ENCODE results near the gene FSTL3.
"Not testable (repeated sequence)": the region's sequence is repeated elsewhere in the genome, so short reads cannot be mapped to it uniquely, and the experiment has no call there.

The FSTL3 gene

DNA sequence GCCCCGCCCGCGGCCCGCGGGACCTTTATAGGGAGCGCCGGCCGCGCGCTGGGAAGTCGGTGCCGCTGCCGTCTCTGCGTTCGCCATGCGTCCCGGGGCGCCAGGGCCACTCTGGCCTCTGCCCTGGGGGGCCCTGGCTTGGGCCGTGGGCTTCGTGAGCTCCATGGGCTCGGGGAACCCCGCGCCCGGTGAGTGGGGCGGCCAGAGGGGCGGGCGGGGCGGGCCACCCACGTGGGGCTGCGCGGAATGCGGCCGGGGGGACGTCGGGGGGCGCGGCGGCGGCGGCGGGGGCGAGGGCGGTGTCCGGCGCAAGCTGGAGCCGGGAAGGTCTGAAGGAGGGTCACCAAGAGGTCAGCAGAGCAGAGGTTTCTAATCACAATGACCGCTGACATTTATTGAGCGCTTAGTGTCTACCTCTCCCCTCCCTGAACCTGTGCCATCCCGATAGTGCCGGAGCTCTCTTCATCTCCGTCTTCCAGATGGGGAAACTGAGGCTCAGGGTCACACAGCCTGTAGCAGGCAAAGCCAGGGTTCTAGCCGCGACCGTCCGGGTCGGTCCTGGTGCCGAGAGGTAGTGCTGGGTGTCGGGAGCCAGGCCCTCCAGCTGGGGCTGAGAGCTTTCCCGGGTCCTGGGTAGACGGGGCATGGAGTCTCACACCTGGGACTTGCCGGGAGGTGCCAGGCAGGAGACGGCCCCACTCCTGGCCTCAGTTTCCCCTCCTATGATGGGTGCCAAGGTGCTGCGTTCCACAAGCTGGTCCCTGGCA lies at the start of gene FSTL3:
Gene FSTL3, plus strand, starts transcription at position 54 of the 767 bp plus-strand sequence. Its CDS starts 32 bp downstream, at position 86.
- no peak for DNase-seq

DNA sequence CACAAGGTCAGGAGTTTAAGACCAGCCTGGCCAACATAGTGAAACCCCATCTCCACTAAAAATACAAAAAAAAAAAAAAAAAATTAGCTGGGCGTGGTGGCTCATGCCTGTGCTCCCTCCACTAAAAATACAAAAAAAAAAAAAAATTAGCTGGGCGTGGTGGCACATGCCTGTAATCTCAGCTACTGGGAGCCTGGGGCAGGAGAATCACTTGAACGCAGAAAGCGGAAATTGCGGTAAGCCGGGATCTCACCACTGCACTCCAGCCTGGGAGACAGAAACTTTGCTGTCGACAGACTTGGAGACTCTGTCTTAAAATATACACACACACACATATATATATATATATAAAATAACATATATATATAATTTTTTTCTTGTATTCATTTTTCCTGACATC lies 49.6 kb upstream of the FSTL3 start:
- not testable (repeated sequence) for DNase-seq

DNA sequence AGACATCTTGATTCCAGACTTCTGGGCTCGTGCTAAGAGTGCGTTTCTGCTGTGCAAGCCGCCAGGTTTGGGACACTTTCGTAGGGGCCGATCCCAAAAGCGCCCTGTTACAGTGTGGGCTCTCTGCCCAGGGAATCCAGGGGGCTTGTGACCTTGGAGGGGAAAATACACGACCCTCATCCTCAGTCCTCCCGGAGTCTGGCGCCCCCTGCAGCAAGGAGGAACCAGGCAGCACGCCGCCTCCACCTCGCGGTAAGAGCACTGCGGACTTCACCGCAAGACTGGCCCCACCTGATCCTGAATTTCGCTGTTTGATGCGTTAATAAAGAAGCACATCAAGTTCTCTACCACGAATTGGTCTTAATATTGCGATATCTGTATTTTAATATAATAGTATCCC lies 48.0 kb upstream of the FSTL3 start:
- no peak for DNase-seq

DNA sequence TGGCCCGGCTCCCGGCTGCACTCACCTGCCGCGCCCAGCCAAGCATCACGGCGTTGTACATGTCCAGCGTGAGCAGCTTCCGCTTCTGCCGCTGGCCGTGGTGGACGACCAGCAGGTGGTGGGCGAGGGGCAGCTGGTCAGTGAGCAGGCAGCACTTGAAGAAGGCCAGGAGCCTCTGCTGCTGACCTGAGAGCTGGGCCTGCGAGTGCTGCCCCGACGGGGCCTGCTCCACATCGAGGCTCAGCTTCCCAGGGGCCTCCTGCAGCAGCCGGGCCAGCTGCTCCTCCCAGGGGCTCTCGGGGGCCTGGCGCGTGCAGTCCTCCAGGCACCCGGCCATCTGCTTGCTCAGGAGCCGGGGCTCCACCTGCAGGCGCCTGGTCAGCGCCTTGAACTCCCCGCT lies 46.7 kb upstream of the FSTL3 start:
- not testable (repeated sequence) for DNase-seq

DNA sequence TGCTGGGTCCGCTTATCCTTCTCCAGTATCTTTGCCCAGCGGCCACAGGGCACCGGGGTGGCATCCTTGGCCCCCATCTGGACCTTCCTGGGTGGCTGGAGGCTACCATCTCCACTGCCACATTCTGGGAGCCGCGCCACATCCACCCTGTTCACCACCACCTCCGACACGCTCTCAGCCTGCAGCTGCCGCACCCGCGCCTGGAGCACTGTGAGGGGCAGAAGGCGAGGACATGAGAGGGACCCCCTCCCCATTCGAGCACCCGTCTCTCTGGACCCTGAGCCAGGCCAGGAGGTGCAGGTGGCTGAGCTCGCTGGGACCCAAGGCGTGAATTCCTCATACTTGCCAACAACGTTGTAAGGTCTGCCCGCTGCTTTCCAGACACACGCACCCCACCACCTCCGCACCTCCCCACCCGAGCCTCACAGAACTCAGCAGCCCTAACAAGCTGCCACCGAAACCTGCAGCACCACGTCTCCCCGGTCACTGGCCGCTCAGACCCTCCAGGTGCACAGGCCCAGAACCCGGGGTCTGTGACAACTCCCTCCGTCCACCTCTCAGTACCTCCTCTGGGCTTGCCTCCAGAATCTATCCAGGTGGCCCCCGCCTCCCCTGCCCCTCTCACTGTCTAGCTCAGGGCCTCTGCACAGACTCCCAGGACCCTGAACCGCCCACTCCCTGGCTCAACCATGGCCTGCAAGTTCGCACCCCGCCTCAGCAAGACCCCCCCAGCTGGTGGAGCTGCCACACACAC lies 46.1 kb upstream of the FSTL3 start:
- DNase-seq, result no peak

DNA sequence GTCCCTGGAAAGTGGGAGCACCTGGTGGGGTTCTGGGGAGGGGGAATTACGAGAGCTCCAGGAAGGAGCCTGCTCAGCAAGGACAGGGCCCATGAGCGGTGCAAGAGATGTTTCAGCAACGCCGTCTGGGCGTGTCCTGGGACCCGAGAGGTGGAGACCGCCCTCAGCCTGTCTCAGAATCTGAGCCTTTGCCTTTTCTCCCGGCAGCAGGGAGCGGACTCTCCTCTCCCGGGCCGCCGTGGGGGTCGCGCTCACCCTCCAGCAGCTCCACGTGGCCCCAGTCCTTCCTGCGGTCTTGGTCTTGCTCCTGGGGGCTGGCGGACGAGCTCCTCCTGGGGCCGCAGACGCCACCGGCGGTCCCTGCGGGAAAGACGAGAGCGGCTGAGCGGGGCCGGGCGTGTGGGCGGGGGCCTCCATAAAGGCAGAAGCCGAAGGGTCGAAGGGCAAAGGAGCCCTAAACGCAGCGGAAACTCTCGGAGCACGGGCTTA lies 43.6 kb upstream of the FSTL3 start:
- DNase-seq, result peak; percentile 26

DNA sequence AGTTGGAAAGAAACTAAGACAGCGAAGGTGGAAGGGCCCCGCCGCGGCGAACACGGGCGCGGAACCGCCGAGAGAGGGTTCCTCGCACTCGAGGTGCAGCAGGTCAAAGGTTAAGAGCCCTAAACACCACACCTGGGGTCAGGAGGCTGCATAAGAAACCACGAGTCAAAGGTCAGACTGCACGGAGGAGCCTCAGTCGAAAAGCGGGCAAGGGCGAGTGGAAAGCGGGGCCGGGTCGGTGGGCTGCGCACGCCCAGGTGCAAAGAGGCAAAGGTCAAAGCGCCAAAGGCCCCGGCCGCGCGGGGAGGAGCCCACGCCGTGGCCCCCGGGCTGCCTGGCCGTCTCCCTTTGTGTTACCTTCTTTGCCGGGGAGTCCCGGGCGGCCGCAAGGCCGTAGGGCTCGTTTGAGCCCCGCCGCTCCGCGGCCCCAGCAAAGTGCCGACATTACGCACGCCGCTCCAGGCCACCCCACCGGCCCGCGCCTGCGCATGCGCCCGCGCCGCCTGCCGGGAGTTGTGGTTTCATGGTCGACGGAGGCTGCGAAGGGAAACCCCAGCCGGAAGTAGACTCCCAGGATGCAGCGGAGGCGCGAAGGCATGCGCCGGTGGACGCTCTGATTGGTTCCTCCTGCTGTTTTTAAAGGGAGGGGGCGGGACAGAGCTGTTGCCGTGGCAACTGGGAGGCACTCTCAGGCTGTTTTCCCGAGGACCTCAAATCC lies 43.0 kb upstream of the FSTL3 start, which contains the start of gene POLRMT:
Gene POLRMT, minus strand, starts transcription at position 470 of the 718 bp plus-strand sequence. Its CDS starts 25 bp downstream, at position 445.
- DNase-seq, result peak; percentile 93

DNA sequence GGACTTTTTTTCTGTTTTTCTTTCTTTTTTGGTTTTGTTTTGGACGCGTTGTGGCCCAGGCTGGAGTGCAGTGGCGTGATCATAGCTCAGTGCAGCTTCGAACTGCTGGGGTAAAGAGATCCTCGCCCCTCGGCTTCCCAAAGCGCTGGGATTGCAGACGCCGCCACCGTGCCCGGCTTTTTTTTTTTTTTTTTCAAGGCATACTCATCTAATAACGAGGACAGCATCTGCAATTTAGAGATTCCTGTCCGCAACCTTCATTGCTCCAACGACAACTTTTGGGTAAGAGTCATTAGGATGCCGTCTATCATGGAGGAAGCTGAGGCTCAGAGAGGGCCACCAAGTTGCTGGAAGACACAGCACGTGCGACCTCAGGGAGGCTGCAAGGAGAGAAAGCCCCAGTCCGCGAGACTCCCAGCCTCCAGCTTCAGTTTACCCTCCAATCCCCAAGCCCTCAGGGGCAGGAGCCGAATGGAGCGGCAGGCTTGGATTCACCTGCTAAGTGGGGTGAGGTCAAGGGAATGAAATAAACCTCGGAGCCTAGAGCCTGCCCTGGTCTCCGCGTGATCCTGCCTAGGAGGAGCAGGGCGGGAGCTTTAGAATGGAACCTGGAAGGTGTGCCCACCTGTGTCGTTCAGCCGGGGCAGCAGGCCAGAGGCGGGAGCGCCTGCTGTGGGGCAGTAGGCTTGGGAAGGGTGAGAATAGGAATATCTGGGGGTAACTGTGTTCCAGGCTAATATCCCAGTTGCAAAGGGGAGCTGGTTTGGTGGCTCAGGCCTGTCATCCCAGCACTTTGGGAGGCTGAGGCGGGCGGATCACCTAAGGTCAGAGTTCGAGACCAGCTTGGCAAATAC lies 42.2 kb upstream of the FSTL3 start:
- DNase-seq, result no peak

DNA sequence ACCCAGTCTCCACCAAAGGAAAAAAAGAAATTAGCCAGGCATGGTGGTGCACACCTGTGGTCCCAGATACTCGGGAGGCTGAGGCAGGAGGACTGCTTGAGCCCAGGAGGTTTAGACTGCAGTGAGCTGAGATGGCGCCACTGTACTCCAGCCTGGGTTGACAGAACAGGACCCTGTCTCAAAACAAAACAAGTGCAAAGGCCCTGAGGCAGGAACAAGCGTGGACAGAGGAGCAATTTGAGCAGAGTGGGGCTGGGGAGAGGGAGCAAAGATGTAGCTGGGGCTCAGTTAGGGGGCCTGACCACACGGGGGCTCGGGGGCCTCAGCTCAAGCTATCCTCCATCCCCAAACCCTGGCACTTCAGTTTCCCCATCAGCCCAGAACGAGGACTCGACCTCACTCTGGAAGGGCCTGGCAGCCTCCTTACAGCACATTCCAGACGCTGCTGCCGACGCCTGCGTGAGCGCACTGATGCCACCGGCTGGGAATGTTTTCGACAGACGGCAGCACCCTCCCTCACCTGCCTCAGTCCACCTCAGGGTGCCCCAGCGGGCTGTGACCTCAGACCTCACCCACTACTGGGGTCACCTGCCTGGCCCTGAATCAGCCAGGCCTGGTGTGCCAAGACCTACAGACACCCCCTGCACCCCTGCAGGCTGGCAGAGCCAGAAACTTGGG lies 41.1 kb upstream of the FSTL3 start:
- no peak for DNase-seq

DNA sequence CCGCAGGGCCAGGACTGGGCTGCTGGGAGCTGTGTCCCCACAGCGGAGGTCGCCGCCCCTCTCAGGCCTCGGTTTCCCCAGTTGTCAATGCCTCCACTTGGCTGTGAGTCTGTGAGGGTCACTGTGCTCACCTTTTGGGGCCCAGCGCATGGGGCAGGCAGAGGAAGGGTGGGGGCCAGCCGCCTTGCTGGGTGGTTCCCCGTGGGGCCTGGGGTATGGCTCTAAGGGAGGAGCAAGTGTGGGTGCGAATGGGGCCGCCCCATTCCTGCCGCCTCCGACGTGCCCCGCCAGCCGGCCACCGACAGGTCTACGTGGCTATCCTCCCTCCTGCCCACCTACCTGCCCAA lies 37.3 kb upstream of the FSTL3 start:
- no peak for DNase-seq

DNA sequence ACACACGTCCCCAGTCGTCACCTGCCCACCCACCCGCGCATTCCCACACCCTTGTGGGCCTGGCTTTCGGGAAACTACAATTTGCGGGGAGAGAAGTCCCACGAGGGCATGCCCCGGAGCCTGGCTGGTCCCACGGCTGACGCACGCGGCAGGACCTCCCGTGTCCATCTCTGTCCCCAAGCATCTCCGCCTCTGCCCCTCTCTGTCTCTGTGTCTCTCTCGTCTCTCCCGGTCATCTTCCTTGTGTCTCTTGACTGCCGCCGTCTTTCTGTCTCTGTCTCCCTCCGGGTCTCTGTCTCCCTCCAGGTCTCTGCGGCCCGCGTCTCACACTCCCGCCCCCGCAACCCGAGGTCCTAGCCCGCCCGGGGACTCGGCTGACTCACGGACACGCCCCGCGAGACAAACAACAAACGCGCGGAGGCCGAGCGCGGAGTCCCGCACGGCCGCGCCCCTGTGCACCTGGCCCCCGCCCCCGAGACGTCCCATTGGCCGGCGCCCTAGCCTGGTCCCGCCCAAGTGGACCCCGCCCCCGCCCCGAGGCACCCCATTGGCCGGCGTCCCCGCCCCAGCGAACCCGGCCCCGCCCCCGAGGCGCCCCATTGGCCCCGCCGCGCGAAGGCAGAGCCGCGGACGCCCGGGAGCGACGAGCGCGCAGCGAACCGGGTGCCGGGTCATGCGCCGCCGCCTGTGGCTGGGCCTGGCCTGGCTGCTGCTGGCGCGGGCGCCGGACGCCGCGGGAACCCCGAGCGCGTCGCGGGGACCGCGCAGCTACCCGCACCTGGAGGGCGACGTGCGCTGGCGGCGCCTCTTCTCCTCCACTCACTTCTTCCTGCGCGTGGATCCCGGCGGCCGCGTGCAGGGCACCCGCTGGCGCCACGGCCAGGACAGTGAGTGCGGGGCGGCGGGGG lies 36.7 kb upstream of the FSTL3 start, which contains the start of gene FGF22:
Gene FGF22, plus strand, starts transcription at position 627 of the 908 bp plus-strand sequence. Its CDS starts 47 bp downstream, at position 674.
- DNase-seq, result no peak

DNA sequence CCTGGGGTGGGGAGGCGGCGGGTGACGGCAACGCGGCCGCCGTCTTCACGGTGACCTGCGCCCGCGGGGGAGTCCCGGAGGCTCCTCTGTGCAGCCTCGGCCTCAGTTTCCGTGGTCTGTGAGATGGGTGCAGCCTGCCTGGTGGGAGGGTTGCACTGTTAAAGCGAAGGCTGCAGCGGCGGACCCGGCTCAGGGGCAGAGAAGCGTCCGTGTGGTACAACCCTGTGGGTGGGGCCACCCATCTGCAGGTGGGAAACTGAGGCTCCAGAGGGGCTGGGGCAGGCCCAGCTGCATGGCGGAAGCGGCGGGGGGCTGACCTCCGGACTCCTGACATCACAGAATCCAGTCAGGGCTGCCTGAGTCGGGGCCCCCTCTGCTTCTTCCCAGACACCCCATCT lies 36.0 kb upstream of the FSTL3 start:
- no peak for DNase-seq

DNA sequence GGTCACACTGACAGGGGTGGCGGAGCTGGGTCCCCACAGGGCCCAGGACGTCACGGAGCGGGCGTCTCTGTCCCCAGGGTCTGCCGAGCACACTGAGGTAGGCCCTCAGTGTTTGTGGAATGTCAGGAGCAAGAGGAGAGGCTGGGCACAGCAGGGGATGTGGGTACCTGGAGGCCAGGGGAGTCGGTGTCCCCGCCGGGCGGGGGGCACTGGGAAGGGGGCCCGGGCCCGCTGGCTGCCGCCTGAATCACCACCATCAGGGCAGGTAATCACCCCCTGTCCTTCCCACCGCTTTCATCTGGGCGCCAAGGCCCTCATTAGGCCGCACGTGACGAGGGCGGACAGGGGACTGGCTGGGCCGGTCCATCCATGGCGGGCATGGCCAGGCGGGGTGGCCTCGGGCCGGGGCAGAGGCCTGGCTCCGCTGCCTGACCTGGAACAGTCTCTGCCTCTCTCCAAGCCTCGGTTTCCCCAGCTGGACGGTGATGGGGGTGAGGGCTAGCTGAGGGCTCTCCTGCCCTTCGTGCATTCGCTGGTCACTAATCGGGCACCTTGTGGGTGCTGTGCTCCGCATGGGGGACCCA lies 35.5 kb upstream of the FSTL3 start:
- DNase-seq, result no peak

DNA sequence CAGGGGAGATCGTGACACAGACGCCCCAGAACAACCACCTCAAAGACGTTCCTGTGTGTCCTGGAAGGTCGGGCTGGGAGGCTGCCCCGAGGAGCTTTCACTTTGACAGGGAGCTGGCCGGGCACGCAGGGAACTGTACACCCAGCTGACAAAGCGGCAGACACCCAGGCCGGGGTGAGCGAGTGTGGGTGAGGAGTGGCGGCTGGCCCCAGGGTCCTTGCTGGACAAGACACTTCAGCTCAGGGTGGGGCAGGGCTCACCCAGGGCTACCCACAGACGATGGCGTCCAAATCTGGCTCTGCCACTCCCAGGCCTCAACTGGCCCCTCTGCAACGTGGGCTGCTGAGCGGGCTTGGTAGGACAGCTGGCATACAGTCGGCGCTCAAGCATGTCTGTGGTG lies 34.5 kb upstream of the FSTL3 start:
- no peak for DNase-seq

DNA sequence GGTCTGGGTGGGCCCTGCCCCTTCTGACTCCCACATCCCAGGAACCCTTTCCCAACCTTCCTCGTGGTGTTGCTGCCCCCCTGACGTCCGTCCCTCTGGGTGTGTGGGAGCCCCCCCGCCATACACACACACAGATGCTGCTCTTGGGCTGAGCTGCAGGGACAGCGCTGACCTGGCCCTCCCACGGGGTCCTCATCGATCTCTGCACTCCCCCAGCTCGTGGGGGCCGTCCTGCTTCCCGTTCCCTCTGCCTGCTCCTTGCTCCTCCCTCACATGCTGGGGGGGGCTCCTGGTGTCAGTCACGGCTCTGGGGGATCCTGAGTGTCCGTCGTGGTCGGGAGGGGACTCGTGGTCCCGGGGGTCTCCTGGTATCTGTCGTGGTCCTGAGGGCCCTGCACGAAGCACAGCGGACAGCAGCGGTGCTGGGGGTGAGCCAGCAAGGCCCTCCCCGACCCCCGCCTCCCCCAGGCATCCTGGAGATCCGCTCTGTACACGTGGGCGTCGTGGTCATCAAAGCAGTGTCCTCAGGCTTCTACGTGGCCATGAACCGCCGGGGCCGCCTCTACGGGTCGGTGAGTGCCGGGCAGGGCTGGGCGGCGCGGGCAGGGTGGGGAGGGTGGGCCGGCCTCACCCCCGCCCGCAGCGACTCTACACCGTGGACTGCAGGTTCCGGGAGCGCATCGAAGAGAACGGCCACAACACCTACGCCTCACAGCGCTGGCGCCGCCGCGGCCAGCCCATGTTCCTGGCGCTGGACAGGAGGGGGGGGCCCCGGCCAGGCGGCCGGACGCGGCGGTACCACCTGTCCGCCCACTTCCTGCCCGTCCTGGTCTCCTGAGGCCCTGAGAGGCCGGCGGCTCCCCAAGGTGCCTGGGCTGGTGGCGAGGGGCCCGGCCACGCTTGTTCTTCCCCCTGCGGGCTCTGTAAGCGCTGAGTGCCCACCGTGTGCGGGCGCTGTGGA lies 33.1 kb upstream of the FSTL3 start:
- no peak for DNase-seq

DNA sequence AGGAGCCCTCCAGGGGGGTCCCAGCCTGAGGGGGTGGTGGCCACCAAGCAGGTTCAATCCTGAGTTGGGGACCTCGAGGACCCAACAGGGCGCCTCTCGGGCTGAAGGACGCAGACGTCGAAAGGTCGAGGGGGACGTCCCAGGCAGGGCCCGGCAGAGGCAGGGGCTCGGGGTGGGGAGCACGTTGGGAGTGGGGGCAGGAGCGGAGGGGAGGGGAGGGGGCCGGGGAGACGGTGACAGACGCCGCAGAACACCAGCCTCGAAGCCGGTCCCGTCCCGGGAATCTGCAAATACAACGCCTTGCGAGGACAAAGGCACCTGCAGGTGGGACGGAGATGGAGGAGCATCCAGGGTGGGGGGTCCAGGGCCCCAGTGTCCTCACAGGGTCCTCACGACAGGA lies 32.5 kb upstream of the FSTL3 start:
- no peak for DNase-seq

DNA sequence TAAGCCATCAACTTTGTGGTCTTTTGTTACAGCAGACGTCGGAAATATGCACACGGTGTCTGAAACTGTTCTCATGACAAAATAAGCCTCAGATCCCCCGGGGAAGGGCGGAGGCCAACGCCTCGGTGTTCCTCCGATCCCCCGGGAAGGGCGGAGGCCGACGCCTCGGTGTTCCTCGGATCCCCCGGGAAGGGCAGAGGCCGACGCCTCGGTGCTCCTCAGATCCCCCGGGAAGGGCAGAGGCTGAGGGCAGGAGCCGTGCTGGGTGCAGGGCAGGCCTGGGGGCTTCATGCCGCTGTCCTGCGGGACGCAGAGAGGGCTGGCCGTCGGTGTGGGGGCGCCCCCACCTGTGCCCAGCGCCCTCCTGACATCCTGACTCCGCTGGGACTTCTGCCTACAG lies 31.8 kb upstream of the FSTL3 start:
- no peak for DNase-seq

DNA sequence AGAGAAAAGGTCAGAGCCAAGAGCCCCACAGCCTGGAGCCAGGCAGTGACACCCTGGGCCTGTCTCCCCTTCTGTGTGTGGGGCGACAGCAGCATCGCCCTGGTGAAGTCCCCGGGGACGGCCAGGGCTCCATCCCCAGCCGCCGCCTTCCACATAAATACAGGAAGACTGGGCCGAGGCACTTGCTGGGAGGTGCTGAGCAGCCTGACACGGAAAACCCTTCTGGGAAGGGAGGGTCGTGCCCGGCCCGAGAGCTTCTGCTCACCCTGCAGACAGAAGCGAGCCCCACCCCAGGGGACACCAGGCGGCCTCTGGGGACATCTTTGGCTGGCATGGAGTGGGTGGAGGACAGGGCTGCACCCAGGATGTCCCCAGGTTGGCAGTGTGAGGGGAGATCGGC lies 31.4 kb upstream of the FSTL3 start:
- DNase-seq, result no peak
